Stimulated activated CD4-positive, alpha-beta T cell treated with anti-CD3 and anti-CD28 coated beads, Interleukin-2, amount 100 ng/mL, for 24 hours (primary cell): Measurements from ENCODE around the gene ALAS1.
"Not testable (repeated sequence)": the region's sequence is repeated elsewhere in the genome, so short reads cannot be mapped to it uniquely, and the experiment has no call there.

Experiments
- DNase-seq, 2 donors: peaks; one replicate each; pipeline ENCODE4 v3.0.0-alpha.2; 2020

Gene ALAS1

GRCh38 chr3:52197842-52198625 is at the start of gene ALAS1:
ALAS1 (plus strand) TSS chr3:52198160; CDS start chr3:52199242, 1,082 bp downstream.
- DNase-seq: peak; percentile 95 to 97

GRCh38 chr3:52149021-52149420 is 48.9 kb upstream of the ALAS1 start:
- no peak for DNase-seq

GRCh38 chr3:52149726-52150125 is 48.2 kb upstream of the ALAS1 start:
- no peak for DNase-seq

GRCh38 chr3:52150357-52150756 is 47.6 kb upstream of the ALAS1 start:
- DNase-seq: no peak

- no peak for DNase-seq
Measured at GRCh38 chr3:52150860-52151259, 47.1 kb upstream of the ALAS1 start.

GRCh38 chr3:52151991-52152390 is 46.0 kb upstream of the ALAS1 start:
- not testable (repeated sequence) for DNase-seq

- DNase-seq: peak in 1 of 2 donors; percentile 20
Measured at GRCh38 chr3:52153389-52154096, 44.4 kb upstream of the ALAS1 start.

GRCh38 chr3:52154135-52155094 is 43.5 kb upstream of the ALAS1 start, which contains the start of gene POC1A:
POC1A (minus strand) TSS chr3:52154423; CDS start chr3:52154372, 51 bp downstream.
- peak; percentile 91 to 92 for DNase-seq

GRCh38 chr3:52155912-52156311 is 42.0 kb upstream of the ALAS1 start:
- DNase-seq: no peak

GRCh38 chr3:52159503-52159902 is 38.5 kb upstream of the ALAS1 start:
- DNase-seq: no peak

- no peak for DNase-seq
Measured at GRCh38 chr3:52162250-52162872, 35.6 kb upstream of the ALAS1 start.

GRCh38 chr3:52167240-52167639 is 30.7 kb upstream of the ALAS1 start:
- DNase-seq: no peak

GRCh38 chr3:52170217-52170616 is 27.7 kb upstream of the ALAS1 start:
- DNase-seq: not testable (repeated sequence)

- DNase-seq: no peak
Measured at GRCh38 chr3:52171514-52172261, 26.3 kb upstream of the ALAS1 start.

GRCh38 chr3:52172262-52172757 is 25.6 kb upstream of the ALAS1 start:
- DNase-seq: no peak

- DNase-seq: no peak
Measured at GRCh38 chr3:52173101-52173500, 24.9 kb upstream of the ALAS1 start.

GRCh38 chr3:52174896-52175295 is 23.1 kb upstream of the ALAS1 start:
- no peak for DNase-seq

- no peak for DNase-seq
Measured at GRCh38 chr3:52175416-52176179, 22.4 kb upstream of the ALAS1 start.

- DNase-seq: no peak
Measured at GRCh38 chr3:52176180-52176752, 21.7 kb upstream of the ALAS1 start.
